Measurements from ENCODE around the gene MAGI2.

The MAGI2 gene

DNA sequence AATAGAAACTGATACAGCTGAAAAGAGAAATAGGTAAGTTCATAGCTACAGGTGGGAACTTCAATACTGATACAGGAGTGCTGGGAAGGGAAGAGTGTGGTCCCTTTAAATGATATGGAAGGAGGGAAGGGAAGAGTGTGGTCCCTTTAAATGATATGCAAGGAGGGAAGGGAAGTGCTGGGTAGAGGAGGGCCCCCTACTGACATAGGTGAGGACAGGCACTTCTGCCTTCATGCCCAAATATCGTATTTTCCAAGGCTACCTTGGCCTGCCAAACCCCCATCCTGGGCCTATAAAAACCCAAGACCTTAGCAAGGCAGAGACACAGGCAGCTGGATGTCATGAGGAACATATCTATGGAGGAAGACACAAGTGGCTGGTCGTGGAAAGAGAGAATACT lies 92.3 kb downstream of the MAGI2 start:
- no peak for DNase-seq

- DNase-seq, result no peak
These were observed 93.6 kb downstream of the MAGI2 start for GRCh38 chr7:79359827-79360226.

GRCh38 chr7:79357101-79357500 lies 96.4 kb downstream of the MAGI2 start:
- DNase-seq, result no peak

DNA sequence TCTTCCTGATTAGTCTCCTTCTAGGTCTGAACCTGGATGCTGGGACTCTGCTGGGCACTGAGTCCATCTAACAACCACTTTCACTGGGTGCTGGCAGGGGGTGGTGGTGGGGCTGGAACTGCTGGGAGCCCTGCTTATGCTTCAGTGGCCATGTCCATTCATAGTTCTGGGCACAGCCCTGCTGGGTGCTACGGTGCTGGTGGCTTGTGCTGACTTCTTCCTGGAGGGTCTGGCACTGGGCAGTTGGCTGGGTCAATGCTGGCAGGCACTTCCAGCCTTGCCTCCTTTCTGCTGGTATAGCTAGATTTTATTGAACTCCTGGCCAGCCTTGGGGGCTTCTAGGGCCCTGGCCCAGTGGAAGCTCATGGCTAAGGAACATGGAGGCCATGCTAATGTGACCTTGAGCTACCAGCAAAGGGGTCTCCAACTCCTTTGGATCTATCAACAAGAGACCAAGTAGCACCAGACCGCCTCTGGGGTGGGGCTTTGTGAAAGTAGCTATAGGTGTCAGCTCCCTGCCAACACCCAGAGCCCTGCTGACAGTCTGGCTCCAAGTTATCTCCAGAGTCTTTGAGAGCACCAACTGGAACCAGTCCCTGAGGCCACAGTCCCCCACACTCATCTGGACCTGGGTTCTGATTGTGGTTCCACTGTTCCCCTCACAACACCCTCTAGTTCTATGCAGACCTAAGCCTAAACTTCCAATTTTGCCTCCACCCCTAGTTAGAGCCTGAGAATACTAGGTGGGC lies 99.6 kb downstream of the MAGI2 start:
- no peak for DNase-seq

- DNase-seq, result no peak
These were observed 101.1 kb downstream of the MAGI2 start for GRCh38 chr7:79352323-79352722.

GRCh38 chr7:79347351-79347750 lies 106.1 kb downstream of the MAGI2 start:
- DNase-seq, result no peak

DNA sequence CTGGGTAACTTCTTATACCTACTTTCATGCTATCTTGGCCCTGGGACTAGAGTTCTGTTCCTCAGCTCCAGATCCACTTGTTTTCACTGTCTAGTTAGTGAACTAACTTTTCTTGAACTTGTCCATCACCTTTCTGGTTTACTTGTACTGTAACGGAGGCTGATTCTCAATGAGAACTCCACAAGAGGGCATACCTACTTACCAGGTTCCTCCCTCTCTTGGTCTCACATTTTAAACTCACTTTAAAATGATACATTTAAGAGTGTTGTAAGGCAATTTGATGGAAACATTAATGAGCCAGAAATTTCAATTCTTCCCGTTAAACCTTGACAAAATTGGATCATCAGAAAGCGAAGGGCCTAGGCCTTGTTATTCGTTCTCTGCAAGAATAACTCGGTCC lies 111.6 kb downstream of the MAGI2 start:
- DNase-seq, result no peak

DNA sequence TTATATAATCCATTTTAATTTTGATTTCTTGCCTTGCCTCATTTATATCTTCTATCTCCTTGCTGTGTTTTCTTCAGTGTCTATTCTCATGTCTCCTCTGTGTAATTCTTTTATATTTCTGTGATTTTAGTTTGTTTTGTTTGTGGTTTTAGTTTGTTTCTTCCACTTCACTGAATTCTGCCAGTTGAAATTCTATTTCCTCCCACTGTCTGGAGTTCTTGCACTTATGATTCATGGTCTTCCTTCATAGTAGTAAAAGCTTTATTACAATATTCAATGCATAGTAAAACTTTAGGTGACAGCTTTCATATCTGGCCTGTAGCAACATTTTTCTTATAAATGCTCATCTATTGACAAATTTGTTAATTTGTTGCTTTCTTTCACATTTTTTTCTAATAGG lies 113.3 kb downstream of the MAGI2 start:
- DNase-seq, result no peak

DNA sequence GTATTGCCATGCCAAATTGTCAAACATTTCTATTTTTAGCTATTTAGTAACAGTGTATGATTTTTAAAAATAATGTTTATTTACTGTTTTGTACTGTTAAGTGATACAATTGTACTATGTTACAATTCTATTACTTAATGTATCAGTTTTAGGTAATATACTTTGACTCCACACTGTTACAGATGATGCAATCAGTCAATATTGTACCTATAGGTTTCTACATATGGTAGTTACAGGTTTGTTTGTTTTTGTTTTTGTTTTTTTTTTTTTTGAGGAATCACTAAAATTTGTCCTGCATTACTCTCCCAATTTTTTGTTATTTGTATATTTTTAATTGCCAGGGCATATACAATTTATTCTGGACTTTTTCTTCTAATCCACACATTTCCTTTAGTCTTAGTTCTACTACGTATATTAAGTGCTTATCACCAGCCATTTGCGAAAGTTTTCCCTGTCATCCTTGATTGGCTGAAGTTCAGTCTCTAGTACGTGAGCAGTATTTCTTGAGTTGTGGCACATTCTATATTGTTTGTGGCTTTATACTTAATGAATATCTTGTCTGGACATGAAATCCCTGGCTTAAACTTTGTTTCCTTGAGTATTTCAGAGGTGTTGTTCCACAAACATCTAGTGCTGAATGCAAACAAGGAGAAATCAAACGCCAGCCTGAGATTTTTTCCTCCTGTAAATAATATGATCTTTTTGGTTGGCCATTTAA lies 114.1 kb downstream of the MAGI2 start:
- DNase-seq, result no peak

GRCh38 chr7:79337717-79338116 lies 115.8 kb downstream of the MAGI2 start:
- no peak for DNase-seq

DNA sequence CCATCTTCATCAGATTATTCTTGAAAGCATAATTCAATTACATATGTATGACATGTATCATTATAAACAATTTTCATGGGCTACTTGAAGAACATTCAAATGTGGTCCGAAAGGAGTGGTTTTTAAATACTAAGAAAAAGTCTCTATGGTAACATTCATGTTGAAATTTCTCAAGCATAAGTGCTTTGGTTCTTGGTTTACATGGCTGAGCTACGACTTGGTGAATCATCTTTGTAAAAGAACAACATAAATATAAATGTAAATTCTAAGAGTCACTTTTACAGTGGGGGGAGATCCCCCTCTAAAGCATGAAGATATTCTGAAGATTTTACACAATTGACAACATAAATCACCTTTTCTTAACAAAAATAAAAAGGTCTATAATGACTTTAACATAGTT lies 118.6 kb downstream of the MAGI2 start:
- DNase-seq, result no peak

DNA sequence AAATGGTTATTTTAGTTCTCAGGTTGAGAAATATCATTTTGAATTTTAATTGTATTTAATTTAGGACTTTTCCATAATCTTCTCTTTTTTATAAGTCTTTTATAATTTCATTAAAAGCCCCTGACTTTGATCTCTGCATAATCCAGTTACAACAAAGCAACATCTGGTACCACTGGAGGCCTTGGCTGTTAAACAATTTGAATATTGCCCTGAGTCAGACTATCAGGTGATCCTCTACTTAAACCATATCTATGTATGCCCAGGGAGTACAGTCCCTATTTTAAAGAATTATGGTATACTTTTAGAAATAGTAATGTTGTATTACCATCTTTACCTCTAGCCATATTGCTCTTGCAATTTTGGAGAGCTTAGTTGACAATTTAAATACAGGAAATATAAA lies 119.1 kb downstream of the MAGI2 start:
- no peak for DNase-seq

DNA sequence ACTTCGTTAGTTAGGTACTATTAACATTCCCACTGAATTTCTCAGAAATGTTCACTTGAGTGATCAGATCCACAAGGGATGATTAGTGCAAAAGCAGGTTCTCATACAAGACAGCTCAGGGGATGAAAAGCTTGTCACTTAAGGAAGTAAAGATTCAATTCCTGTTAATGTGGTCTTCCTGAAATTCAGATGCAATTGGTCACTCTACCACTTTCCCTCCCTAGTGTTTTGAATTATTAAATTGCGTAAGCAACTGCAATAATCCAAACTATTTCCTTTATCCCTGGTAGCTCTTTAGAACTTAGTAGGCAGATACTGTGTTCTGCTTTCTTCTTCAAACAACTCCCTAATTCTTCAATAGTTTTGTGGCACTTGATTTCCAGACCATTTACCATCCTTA lies 121.4 kb downstream of the MAGI2 start:
- no peak for DNase-seq

- DNase-seq, result no peak
These were observed 124.0 kb downstream of the MAGI2 start for GRCh38 chr7:79329464-79329863.

DNA sequence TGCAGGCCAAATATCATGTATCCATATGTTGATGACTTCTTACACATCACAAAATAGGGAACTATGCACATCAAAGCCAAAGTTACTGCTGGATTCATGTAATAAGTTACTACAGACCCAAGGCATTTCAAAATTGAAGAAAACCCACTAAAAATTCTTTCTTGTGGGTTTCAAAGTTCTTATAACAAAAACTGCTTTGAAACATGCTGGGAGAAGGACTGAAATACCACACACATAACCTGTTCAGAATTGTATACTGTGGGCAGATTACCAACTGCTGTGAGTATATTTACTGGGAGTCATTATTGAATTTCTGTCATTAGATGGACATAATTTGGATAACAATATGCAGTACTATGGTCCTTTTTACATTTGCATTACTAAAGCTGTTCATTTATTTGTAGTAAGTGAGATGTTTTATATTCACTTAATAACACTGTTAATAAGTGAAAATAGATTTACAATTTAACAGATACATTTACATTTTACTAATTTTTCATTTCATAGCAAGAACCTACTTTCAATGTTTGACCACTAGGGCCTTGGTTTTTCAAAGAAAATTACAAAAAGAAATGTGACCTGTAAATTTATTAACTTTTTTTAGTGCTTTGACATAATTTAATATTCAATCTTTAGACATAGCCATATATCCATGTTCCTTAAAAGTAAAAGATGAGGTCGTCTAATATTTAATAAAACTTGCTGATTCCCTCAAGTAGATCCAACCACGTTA lies 132.6 kb downstream of the MAGI2 start:
- no peak for DNase-seq

GRCh38 chr7:79319369-79319768 lies 134.1 kb downstream of the MAGI2 start:
- DNase-seq, result no peak

DNA sequence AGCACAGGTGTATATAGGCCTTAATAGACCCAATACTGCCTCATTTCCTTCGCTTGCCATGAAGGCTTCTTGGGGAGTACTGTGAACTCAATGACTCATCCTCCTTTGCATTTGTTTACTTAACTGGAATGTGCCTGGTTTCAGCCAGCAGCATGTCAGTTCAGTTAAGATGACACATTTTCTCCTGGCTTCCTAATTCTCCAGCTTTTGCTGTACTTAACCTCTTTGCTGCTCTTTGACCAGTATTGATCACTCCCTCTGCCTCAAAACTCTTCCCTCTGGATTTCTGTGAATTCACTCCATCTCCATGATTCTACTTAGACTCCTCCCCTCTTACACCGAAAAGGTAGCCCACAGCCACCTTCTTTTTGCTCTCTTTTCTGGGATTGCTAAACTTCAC lies 135.7 kb downstream of the MAGI2 start:
- DNase-seq, result no peak

DNA sequence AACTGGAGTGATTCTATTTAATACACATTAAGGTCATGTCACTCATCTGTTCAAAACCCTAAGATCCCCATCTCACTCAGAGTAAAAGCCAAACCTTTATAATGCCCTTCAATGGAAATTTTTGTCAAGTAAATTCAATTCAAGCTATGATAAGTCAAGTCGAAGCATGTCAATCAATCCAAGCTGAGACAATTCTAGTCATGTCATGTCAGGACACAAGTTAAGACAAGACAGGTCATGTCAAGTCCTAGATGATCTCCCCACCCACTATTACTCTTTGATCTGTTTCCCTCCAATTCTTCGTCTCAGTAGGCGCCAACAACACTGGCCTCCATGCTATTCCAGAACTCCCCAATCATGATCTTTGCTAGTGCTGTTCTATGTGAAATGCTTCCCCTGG lies 141.4 kb downstream of the MAGI2 start:
- no peak for DNase-seq

GRCh38 chr7:79308192-79308591 lies 145.3 kb downstream of the MAGI2 start:
- DNase-seq, result no peak

DNA sequence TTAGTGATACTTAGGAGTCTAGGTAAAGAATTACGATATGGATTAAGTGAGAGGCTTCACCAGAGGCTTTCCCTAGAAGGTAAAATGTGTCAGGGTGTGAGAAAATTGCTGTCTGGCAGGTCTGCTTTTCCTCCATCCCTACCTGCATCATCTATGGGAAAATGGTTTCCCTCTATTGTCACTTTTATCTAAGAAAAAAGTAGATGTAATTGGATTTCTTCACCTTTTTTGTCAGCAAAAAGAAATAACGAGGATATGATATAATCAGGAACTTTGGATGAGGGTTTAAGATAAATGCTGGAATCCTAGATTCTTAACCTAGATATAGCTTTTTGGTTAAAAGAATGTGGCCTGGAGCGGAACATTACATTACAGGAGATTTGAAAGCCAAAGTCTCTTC lies 146.1 kb downstream of the MAGI2 start:
- DNase-seq, result no peak

- no peak for DNase-seq
These were observed 148.8 kb downstream of the MAGI2 start for GRCh38 chr7:79304711-79305110.

- no peak for DNase-seq
These were observed 151.2 kb downstream of the MAGI2 start for GRCh38 chr7:79302293-79302692.

- no peak for DNase-seq
These were observed 152.0 kb downstream of the MAGI2 start for GRCh38 chr7:79301419-79301818.

DNA sequence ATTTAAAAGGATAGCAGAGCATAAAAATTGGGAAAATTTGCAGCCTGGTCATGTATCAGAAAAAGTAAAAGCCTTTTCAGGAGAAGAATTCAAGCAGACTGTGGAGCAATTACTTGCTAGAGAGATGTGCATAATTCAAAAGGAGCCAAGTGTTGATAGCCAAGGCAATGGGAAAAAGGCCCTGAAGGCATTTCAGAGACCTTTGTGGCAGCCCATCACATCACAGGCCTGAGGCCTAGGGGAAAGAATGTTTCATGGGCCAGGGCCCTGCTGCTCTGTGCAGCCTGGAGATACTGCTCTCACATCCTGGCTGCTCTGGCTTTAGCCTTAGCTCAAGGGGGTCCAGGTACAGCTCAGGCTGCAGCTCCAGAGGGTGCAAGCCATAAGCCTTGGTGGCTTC lies 152.9 kb downstream of the MAGI2 start:
- no peak for DNase-seq
